ENCODE measurements around the gene VAV2.

The VAV2 gene

DNA sequence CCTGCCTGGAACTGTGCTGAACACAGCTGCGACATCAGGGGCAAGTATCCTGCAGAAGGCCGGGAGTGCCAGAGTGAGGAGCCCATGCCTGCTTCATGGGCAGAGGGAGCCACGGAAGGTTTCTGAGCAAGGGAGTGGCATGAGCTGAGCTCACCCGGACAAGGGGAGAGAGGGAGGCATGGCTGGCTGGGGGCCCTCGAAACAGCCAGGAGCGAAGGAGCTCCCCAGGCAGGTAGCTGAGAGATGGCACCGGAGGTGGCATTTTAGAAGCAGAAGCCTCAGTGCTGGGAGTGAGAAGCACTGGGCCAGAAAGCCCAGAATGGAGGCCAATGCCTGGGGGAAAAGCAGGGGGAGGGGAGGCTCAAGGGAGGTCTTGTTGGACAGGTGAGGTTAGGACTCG is 197.1 kb downstream of the VAV2 start:
- DNase-seq (ENCODE audit: low read depth) = no peak

DNA sequence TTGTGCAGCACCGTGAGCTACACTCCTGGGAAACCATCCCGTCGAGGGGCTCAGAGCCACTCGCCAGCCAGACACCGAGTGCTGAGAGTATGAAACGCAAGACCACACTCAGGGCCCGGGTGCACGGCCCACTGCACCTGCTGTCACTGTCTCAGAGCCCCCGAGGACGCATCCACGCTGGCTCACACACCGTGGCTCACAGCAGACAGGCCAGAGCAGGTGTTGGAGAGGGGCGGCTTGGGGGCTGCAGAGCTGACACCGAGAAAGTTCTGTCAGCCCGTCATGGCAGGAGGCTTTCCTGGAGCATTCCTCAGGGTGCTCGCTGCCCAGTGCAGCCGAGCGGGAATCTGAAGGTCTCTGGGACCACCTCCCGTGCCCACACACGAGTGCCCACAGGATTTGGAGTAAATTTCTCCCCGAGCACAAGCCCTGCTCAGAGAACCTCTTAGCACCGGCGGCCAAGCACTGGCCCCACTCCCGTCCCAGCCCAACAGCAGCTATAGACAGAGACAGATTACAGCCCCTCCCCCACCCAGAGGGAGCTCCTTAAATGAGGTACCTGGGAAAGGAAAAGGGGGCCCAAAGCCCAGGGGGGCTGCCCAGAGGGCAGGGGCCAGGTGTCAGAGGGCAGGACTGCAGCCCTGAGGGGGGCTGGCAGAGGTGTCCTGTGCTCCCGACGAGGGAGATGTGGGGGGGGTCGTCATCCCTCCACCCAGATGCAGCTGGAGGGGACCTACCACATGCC is 197.9 kb downstream of the VAV2 start:
- DNase-seq (ENCODE audit: low read depth) = no peak

DNA sequence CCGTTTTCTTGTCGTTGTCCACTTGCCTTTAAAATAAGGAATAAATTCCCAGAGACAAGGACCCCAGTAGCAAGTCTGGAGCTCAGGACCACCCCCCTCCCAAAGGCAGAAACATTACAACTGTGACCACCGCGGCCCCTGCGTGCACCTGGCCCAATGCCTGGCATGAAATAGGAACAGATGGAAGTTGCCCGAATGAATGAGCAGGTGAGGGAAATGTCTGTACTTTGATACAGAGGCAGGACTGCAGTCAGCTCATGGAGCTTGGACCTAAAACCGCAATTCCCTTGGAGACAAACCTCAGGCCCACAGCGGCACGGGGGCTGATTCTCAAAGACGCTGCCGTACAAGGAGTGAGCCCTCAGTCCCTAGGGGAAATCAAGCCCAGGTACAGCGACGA is 198.7 kb downstream of the VAV2 start:
- DNase-seq (ENCODE audit: low read depth) = no peak

DNA sequence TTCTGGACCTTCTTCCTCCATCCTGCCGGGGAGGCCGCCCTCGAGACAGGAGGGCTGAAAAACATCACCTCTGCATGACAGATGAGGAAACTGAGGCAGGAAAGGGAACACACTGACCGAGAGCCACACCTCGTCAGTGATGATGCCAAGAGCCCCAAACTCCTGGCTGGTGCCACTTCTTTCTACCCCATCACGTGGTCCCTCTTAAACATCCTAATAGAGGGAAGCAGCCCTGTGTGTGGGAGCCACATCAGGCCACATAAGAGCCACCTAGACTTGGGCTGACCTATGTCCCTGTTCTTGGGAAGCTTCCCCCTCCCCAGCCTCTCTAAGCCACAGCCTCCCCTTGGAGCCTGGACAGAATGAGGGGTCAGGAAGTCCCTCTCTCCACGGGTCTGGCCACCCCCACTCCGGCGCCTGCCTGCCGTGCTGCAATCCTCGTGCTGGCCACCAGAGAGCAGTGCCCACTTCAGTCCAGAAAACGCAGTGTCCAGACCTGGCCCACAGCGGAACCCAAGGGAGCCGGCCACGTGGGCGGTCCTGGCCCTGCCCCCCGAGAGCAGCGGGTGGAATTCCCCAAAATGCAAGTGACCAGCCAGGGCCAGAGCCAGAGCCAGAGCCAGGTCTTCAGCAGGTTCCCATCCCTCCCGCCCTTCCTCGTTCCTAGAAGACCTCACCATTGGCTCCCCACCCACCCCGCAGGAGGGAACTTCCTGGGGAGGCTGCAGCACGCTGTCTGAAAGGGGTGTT is 199.2 kb downstream of the VAV2 start:
- DNase-seq (ENCODE audit: low read depth) = no peak

DNA sequence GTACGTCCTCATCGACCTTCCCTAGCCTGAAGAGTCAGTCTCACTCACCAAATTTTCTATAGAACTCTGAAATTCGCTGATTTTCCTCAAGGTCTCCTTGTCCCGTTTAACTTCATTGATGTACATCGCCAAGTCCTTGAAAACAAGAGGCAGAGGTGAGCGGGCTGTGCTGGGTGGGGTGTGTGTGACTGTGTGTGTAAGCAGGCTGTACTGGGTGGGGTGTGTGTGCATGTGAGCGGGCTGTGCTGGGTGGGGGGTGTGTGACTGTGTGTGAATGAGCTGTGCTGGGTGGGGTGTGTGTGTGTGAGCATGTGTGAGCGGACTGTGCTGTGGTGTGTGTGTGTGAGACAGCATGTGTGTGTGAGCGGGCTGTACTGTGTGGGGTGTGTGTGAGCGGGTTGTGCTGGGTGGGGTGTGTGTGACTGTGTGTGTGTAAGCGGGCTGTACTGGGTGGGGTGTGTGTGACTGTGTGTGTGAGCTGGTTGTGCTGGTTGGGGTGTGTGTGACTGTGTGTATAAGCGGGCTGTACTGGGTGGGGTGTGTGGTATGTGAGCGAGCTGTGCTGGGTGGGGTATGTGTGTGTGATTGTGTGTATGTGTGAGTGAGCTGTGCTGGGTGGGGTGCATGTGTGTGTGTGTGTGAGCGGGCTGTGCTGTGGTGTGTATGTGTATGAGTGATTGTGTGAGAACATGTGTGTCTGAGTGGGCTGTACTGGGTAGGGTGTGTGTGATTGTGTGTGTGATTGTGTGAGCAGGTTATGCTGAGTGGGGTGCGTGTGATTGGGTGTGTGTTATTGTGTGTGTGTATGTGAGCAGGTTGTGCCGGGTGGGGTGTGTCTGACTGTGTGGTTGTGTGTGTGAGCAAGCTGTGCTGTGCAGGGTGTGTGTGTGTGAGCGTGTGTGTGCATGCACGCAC is 200.1 kb downstream of the VAV2 start:
- DNase-seq (ENCODE audit: low read depth) = no peak

DNA sequence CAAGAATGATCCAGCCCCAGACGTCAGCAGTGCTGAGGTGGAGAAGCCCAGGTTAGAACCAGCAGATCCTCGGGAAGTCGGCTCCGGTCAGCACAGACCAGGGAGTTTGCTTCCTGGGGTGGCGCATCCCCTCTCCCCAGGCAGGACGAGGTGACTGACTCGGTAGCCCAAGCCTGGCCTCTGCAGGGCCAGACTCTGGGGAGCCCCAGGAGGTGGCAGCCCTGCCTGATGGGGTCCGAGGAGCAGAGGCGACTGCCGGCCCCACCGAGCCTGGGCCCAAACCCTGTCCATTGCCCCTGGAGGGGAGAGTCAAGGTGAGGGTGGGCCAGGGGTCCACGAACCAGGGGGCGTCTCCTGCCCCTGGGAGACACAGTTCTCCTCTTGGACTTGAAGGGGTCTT is 201.1 kb downstream of the VAV2 start:
- no peak for DNase-seq (ENCODE audit: low read depth)

DNA sequence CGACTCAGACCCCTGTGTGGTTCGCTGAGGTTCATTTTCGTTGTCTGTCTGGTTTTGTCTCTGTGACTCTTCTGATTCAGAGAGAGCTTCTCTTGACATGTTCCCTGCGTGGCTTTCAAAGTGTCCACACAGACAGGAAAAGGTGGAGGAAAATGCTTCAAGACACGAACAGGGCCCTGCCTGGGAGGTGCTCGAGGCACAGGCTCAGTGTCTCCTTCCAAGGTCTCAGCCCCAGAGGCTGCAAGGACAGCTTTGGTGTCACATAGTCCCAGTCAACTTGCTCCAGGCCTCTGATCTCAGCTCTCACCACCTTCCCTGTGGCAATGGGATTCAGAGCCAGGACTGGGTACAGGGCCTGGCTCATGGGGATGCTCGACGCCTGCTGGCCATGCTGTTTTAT is 202.3 kb downstream of the VAV2 start:
- no peak for DNase-seq (ENCODE audit: low read depth)

DNA sequence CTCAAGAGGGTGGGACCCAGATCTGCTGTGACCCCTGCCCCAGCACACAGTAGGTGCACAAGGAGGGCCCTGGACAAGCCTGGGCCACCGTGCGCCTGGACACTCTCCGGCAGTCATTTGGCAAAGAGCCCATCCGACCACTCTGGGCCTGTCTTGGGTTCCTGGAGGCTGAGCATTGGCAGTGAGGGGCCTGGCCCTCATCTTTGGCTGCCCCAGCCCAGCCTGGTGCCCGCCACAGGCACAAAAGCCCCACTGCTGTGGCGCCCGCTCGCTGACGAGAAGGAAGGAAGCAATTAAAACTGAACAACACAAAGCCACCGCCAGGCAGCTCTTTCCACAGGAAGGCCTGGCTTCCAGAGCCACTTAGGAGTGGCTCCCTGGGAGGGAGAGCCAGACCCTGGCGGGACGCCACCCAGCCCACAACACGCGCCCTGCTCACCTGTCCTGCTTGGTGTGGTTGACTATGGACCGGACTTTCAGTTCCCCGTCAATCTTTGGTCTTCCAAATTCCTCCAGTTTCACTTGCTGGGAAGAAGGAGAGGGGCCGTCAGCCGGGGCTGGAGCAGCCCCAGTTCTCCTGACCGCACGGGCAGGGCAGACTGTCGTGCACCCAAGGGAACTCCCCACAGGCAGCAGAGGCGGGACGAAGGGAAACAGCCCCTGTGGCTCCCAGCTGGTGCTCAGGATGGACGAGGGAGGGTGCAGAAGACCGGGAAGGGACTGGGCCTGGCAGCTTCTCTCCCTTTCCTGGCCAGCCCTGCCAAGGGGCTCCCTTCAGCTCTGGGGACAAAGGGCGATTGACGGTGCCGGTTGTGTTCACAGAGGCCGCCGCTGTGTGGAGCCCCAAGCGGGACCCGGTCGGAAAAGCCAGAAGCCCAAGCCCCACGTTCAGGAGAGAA is 203.1 kb downstream of the VAV2 start:
- no peak for DNase-seq (ENCODE audit: low read depth)

DNA sequence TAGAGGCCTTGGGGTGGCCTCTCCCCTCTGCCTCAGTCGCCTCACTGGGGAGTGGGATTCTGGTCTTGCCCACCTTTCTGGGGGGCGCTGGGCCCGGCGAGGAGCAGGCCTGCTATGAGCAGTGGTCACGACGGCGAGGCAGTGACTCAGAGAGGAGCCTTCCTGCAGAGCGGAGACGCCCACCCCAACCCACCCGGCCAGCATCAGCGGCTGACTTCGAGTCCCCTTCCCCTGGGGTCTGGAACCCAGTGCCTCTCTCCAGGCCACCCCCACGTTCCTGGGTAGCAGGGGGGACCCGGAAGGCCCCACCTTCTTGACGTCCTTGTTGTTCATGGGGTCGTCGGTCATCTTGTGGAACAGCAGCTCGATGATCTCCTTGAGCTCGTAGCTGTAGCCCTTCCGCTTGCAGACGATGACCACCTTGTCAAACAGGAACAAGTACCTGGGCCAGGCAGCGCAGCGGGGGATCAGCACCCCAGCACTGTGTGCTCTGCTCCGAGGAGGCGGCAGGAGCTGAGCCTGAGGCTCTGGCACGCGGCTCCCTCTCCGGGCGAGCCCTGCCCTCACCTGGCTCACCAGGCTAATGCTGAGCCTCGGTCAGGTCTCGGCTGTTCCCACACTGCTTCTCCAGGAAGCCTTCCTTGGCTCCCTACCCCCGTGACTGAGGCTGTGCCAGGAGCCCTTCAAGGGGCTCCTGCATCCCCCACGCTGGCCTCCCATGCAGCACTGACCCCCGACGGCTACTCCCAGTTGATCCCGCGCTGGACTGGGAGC is 203.9 kb downstream of the VAV2 start:
- no peak for DNase-seq (ENCODE audit: low read depth)

DNA sequence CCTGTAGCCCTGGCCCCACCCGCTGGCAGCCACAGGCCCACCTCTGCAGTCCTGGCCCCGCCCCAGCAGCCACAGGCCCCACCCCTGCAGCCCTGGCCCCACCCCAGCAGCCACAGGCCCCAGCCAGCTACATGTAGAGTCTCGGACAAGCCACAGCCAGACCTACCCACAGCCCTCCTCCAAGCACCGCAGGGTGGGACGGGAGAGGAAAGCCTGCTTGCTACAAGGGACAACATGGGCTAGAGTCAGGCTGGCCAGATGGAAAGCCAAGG is 204.4 kb downstream of the VAV2 start:
- no peak for DNase-seq (ENCODE audit: low read depth)

DNA sequence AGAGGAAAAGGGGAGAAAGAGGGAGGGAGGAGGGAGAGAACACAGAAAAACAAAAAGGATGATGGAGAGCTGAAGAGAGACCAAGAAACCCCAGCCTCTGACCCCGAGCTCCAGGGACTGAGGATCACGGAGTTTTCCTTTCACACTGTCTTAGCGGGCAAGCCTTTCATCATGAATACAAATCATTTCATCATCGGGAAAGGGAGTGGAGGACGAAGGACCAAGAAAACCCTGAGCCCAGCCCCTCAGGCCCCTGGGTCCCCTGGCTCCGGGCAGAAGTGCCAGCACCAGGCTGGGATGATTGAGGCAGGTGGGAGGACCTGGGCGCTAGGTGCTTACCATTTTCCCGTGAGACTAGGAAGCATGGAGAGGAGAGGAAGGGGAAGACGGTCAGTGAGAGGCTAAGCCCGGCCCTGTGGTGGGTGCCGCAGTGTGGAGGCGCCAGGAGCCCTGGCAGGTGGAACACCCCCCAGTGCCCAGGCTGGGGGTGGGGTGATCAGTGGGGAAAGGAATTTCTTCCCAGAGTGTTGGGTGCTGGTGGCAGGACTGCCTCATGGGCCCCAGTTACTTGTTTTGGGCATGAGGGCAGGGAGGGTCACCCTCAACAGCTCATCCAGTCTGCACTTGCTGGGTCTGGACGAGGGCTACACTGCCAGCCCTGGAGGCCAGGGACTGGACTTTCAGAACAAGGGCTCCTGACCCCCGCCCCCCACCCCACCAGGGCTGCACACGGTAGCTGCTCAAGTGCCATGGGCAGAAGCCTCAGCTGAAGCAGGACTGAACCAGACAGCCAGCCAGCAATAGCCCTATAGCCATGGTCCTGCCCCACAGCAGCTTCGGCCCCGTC is 205.0 kb downstream of the VAV2 start:
- no peak for DNase-seq (ENCODE audit: low read depth)

DNA sequence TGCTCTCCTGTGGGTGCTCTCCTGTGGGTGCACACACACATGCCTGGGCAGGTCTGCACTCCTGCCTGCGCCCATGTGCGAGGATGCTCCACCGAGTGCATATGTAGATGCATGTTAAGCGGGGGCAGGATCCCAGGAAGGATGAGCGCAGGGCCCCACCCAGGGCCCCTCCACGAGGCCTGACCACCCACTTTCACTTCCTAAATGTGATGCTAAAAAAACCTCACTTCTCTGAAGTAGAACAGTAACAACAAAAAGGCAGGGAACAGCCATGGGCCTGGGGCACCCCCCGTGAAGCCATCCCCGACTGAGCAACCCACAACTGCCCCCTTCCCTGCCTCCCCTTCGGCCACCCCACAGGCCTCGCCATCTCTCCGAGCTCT is 205.8 kb downstream of the VAV2 start:
- no peak for DNase-seq (ENCODE audit: low read depth)

DNA sequence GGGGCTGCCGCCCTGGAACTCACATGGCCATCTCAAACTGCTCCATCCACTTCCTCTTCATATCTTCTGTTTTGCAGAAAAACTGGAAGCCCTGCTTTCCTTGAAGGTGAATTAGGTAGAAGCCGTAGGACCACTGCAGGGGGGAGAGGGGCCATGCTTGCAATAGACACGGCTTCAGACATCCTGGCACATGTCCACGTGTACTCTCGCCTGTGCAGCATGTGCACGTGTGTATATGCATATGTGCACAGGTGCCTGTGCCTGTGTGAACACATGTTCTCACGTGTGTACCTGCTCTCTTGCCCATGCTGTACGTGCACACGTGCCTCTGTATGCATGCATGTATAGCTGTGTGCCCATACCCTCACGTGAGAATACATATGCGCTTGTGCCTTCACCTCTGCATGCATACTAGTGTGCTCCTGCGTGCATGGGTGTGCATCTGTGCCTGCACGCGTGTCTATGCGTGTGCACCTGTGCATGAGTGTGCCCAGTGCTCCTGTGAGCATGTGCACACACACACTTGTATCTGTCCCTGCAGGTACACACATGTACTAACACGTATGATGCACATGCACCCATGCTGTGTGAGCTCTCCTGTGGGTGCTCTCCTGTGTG is 206.3 kb downstream of the VAV2 start:
- no peak for DNase-seq (ENCODE audit: low read depth)

DNA sequence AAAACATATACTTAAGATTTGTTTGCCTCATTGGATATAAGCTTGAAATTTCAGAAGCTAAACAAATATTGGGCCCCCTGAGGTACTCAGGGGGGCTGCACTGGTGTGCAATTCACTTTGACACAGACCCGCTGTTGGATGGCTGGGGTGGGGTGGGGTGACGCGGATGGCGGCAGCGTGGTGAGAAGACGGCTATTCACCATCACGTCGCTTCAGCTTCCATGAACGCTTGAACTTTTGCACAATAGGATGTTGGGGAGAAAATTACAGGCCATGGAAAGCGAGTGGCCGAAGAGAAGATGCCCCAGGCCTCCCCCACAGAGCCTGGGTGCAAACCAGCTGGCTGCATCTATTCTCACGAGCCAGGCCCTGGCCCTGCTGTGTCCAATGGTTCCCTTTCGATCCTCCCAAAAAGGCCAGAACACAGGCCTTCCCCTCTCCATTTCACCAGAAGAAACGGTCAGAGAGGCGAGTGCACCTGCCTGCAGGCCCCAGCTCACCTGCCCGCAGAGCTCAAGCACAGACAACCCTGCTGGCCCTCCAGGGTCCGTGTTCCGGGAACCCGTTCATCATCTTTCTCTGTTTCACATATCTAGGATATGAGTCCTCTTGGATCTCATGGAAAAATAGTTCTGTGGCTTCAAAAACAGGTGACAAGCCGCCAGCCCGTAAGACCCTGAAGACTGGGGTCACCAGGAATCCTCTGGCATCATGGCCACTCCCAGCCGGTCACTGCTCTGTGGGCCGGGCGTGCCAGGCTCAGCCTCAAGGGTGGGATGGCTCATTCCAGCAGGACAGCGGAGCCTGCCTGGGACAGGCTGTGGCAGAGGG is 207.2 kb downstream of the VAV2 start:
- DNase-seq (ENCODE audit: low read depth) = no peak

DNA sequence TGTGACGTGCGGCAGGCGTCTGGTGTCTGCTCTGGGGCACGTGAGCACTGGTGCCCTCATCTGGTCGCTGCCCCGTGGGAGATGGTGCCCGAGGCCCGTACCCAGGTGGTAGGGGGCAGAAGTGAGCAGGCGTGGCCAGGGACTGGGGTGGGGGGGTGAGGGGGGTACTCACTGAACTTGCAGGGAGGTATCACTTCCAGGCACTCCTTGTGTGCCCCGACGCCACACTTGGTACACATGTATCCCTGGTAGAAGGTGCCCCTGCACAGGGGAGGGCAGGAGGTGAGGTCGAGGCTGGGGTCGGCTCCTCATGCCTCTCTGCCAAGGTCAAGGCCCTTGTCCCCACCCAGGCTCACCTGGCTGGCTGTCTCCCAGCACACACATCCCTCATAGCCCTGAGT is 208.8 kb downstream of the VAV2 start:
- DNase-seq (ENCODE audit: low read depth) = no peak

DNA sequence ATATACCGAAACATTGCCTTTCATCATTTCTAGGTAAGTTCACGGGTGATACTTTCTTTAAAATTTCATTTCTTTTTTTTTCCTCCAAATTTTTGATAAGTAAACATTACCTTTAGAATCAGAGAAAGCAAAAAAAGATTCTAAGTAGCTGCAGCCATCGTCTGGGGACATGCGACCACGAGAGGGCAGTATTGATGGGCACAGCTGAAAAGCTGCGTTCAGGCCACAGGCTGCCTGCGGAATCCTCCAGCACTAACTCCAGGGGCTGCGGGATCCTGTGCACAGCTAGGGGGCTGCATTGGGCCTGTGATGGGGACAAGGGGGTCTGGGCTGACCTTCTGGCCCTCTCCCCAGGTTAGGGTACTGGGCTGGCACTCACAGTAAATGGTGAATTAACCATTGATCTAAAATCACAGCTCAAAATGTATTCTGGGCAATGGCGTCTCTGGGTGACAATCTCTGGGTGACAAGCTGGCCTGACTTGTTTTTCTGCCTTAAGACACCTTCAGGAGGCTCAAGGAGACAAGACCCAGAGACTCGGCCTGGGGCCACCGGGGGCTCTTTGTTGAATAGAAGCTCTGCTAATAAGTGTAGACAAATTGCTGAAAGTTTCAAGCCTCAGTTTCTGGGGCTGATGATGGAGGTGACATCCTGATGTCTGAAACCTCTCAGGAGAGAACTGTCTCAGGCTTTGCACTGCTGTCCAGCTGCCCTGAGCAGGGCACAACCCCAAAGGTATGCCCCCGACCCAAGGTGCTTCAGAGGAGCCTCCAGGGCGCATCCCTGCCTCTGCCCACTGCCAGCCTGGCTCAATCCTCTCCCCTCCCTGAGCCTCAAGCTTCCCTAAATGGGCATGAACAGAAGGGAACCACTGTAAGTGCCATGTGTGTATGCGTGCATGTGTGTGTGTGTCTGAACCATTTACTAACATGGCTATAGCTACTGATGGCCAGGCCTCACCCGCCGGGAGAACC is 209.7 kb downstream of the VAV2 start:
- no peak for DNase-seq (ENCODE audit: low read depth)

DNA sequence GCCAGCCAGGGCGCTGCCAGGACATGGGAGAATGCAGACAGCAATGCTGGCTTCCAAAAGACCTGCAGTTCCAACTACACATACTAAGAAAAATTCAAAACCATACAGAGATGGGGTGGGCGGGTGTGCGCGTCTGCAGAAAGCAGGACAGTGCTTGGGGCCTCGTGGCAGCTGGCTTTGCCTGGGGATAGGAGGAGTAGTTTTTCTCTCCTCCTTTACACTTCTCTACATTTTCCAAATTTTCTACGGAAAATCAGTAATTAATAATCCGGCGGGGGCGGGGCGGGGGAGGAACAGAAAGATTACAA is 210.3 kb downstream of the VAV2 start:
- no peak for DNase-seq (ENCODE audit: low read depth)
